Activated CD8-positive, alpha-beta memory T cell treated with anti-CD3 and anti-CD28 coated beads for 24 hours (primary cell): Measurements from ENCODE around the gene GABARAPL1.
"Not testable (repeated sequence)": the region's sequence is repeated elsewhere in the genome, so short reads cannot be mapped to it uniquely, and the experiment has no call there.

ENCODE experiments used
- DNase-seq: peaks from one replicate; pipeline ENCODE4 v3.0.0-alpha.2; 2020

Gene GABARAPL1

GRCh38 chr12:10204495-10204894, 8.2 kb upstream of the GABARAPL1 start:
- not testable (repeated sequence) for DNase-seq

DNA sequence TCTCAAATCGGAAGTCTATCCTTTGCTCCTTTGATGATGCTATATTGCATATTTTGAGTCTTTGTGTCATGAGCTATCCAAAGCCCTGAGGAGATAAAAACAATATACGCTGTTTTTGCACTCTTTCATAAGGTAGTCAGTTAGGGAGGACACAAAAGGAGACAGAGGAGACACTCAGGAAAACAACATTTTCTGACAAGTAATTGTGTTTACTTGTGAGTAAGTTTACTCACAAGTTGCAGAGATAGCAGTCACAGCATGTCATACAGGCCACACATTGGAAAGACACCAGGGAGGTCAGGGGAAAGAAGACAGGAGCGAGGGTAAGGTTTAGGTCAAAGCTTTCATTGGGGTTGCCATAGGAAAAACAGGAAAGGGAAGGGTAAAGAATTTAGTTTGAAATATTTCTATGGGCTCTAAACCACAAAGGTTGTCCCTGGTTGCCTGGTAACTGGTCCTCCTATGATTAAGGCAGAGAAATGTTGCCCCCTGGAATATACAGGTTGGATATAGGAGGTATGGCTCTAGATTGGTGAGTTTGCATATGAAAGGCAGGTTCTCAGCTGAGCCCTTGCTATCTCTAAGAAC, 7.4 kb upstream of the GABARAPL1 start:
- DNase-seq, result no peak

- no peak for DNase-seq
These were observed 5.5 kb upstream of the GABARAPL1 start for GRCh38 chr12:10207136-10207535.

GRCh38 chr12:10210225-10210624, 2.5 kb upstream of the GABARAPL1 start:
- DNase-seq, result no peak

DNA sequence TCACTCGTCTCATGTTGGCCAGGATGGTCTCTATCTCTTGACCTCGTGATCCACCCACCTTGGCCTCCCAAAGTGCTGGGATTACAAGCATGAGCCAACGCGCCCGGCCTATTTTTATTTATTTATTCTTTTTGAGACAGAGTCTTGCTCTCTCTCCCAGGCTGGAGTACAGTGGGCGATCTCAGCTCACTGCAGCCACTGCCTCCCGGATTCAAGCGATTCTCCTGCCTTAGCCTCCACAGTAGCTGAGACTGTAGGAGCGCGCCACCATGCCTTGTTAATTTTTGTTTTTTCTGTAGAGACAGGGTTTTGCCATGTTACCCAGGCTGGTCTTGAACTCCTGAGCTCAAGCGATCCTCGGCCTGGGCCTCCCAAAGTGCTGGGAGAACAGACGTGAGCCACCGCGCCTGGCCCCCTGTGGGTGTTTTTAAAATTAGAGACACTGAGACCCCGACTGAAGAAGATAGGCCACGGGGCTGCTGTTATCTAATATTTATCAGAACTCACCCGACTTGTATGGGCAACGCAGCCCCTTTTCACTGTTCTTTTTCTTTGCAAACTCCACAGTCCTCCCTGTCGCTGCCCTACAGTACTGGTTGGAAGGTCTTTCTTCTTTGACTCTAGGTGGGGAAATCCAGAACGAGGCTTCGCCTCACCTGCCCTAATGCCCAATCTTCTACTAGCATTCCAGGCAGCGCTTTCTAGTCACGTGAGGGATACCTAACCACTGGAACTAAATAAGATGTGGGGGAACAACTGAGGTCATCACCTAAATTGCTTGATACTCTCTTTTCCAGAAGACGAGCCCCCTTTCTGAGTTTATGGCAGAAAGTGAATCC, 1.4 kb upstream of the GABARAPL1 start:
- no peak for DNase-seq

DNA sequence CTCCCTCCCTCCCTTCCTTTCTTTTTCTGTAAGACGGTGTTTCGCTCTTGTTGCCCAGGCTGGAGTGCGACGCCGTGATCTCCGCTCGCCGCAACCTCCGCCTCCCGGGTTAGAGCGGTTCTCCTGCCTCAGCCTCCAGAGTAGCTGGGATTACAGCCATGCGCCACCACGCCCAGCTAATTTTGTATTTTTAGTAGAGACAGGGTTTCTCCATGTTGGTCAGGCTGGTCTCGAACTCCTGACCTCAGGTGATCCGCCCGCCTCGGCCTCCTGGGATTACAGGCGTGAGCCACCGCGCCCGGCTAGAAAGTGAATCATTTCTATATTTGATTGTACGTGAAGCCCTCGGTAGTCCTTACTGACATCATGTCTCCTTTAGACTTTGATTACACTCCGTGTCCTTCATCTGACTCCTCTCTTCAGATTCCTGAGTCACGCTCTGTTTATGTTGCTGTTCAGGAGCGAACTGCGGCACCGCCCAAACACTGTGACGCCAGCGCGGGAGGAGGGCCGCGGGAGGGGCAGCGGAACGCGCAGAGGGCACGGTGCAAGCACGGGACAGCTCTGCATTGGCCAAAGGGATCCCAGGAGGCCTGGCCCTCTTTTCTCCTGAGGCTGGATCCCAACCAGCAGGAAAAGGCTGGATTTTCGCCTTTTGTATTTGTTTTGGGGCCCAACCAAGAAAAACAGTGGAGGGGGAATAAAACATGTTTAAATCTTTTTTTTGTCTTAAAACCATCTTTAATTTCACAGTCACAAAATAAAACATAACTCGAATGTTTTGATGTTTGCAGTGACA, 538 bp upstream of the GABARAPL1 start:
- DNase-seq, result peak; percentile 91

- peak; percentile 88 for DNase-seq
These were observed 775 bp downstream of the GABARAPL1 start for GRCh38 chr12:10213168-10214135.

- no peak for DNase-seq
These were observed 1.6 kb downstream of the GABARAPL1 start for GRCh38 chr12:10214136-10214894.

GRCh38 chr12:10214895-10215267, 2.2 kb downstream of the GABARAPL1 start:
- DNase-seq, result no peak

DNA sequence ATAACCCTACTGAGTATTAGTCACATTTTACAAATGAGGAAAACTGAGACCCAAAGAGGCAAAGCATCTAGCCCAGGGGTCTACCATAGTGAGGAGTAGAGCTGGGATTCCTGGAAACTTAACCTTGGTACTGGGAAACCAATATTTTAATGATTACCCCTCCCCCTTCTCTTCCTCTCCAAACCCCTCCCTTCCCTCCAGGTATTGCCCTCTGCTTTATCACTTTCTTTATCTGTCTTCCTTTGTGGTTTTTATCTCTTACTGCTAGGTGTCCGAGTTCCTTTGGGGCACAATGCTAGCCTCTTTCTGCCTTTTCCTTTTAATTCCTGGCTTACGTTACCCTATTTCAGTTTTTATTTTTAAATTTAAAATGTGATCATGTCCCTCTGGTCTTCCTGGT, 2.8 kb downstream of the GABARAPL1 start:
- DNase-seq, result no peak

- not testable (repeated sequence) for DNase-seq
These were observed 3.3 kb downstream of the GABARAPL1 start for GRCh38 chr12:10215946-10216345.

DNA sequence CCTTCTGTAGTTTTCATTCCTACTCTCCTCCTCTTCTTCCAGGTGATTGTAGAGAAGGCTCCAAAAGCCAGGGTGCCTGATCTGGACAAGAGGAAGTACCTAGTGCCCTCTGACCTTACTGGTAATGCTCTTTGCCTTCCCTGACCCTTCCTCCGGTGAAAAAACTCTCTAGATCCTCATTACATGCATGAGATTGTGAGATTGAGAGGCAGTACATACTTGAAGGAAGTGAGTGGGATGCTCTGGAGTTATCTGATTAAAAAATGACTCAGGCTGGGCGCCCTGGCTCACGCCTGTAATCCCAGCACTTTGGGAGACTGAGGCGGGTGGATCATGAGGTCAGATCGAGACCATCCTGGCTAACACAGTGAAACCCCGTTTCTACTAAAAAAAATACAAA, 5.3 kb downstream of the GABARAPL1 start:
- no peak for DNase-seq

DNA sequence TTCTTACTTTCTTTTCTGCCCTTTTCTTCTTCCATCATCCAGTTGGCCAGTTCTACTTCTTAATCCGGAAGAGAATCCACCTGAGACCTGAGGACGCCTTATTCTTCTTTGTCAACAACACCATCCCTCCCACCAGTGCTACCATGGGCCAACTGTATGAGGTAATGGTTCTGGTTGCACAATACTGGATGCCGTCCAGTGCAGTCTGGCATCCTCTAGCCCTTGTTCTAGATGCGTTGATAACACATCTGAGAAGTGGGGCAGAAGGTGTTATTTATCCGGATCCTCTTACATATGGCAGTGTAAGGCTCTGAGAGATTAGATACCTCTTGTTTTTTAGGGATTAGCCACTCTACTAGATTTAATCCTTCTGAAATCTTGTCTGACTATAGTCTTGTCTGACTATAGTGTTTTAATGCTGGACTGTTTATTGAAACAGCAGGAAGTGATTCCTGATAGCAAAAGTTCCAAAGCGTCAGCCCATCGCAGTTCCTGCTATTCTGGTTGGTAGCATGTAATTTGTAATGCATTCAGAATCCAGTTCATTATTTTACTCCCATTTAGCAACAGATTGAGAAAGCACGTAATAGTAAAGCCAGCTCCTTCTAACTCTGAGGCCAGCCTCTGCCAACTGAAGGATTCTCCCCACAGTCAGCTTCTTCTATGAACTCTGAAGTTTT, 7.9 kb downstream of the GABARAPL1 start:
- DNase-seq, result no peak

GRCh38 chr12:10221846-10222245, 9.2 kb downstream of the GABARAPL1 start:
- DNase-seq, result no peak

DNA sequence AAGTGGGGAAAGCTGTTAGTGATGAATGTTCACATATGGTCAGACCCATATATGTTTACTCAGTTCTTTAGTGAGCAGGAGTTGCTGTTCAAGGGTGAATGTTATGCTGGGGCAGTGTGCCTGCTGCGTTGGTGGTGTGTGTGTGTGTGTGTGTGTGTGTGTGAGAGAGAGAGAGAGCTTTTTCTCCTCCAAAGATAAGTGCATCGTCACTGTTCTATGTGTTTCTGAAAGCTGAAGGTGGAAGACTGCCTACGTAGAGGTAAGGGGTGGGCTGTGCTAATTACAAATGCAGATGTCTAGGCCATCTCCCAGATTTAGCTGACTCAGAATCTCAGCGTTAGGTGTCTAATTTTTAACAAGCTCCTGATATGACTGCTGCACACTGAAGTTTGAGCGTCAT, 10.5 kb downstream of the GABARAPL1 start:
- DNase-seq, result no peak

DNA sequence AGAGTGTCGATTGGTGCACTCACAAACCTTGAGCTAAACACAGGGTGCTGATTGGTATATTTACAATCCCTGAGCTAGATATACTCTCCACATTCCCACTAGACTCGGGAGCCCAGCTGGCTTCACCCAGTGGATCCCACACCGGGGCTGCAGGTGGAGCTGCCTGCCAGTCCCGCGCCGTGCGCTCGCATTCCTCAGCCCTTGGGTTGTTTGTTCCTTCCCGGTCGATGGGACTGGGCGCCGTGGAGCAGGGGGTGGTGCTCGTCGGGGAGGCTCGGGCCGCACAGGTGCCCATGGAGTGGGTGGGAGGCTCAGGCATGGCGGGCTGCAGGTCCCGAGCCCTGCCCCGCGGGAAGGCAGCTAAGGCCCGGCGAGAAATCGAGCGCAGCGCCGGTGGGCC, 12.7 kb downstream of the GABARAPL1 start:
- DNase-seq, result not testable (repeated sequence)

- DNase-seq, result no peak
These were observed 13.4 kb downstream of the GABARAPL1 start for GRCh38 chr12:10226086-10226485.

DNA sequence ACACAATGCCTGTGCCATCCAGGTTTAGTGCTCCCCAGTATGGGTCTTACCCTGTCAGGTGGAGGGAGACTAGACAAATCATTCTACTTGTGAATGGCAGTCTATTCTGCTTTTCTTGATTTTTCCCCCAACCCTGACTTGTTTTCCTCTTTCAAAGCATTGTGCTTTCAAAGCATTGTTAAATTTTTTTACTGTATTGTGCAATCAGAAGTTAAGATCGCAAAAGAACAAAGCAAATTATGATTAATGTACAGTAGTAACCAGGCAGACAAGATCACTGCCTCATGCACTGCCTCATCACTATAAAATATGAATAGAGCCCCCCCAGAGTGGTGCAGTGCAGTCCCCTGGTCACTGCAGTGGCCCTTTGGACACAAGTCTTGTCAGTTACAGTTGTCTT, 14.1 kb downstream of the GABARAPL1 start:
- DNase-seq, result no peak

DNA sequence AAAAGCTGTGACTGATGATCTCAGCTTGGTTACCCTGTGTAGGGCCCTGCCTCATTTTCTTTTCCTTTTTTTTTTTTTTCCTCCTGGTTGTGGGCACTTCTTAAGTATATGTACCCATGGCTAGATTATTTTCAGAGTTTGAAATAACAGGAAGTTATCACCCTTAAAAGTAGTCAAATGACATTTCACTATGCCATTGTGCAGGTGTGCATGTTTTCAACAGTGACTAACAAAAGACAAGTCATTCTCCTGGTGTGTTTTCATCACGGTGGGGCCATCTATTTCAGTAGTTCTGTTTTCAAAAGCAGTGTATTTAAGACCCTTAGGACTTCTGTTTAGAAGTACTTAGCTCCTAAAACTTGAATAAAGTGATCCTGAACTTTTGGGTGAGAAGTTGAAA, 15.0 kb downstream of the GABARAPL1 start:
- DNase-seq, result no peak

GRCh38 chr12:10234562-10234961, 21.9 kb downstream of the GABARAPL1 start:
- DNase-seq, result no peak
